ENCODE data around the gene MAP2K5.

Gene MAP2K5

GRCh38 chr15:67778968-67779548 lies 236.6 kb downstream of the MAP2K5 start:
- Mint-ChIP-seq H3K9me3 (no peaks in the 10 kb centered on the region), H3K4me1 (ENCODE audit: low read depth) (peaks cover 19% of the 10 kb centered on the region), H3K27ac (no peak overlapping the region), H3K4me3 (no peak overlapping the region), H3K36me3 (ENCODE audit: low read depth) (peaks cover 4% of the 10 kb centered on the region), H3K27me3 (no peaks in the 10 kb centered on the region)
- DNase-seq, result no peak

- Mint-ChIP-seq H3K27me3 (no peaks in the 10 kb centered on the region), H3K9me3 (no peaks in the 10 kb centered on the region), H3K27ac (no peak overlapping the region), H3K4me1 (ENCODE audit: low read depth) (peaks cover 25% of the 10 kb centered on the region), H3K4me3 (no peak overlapping the region), H3K36me3 (ENCODE audit: low read depth) (peaks cover 4% of the 10 kb centered on the region)
- DNase-seq, result no peak
These were observed 237.1 kb downstream of the MAP2K5 start for GRCh38 chr15:67779549-67780111.

DNA sequence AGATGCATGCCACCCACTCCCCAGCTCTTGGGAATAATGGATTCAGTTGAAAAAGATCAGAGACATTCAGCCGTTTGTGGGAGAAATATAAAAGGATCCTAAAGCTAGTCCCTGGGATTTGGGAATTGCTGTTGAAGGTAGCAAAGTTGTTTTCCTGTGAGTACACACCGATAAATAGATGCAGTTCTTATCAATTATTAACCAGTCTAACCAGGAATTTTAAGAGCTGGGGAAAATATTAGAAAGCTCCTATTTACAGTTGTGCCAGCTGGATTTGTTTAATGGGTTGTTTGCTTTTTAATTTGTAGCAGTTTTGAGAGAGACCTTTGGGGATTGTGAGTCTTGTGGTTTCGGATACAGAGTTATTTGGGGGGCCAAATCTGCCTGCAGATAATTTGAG lies 238.6 kb downstream of the MAP2K5 start:
- Mint-ChIP-seq H3K36me3 (ENCODE audit: low read depth) (no peaks in the 10 kb centered on the region), H3K4me1 (ENCODE audit: low read depth) (peaks cover 33% of the 10 kb centered on the region), H3K4me3 (no peak overlapping the region), H3K9me3 (no peaks in the 10 kb centered on the region), H3K27me3 (no peaks in the 10 kb centered on the region), H3K27ac (no peak overlapping the region)
- no peak for DNase-seq

DNA sequence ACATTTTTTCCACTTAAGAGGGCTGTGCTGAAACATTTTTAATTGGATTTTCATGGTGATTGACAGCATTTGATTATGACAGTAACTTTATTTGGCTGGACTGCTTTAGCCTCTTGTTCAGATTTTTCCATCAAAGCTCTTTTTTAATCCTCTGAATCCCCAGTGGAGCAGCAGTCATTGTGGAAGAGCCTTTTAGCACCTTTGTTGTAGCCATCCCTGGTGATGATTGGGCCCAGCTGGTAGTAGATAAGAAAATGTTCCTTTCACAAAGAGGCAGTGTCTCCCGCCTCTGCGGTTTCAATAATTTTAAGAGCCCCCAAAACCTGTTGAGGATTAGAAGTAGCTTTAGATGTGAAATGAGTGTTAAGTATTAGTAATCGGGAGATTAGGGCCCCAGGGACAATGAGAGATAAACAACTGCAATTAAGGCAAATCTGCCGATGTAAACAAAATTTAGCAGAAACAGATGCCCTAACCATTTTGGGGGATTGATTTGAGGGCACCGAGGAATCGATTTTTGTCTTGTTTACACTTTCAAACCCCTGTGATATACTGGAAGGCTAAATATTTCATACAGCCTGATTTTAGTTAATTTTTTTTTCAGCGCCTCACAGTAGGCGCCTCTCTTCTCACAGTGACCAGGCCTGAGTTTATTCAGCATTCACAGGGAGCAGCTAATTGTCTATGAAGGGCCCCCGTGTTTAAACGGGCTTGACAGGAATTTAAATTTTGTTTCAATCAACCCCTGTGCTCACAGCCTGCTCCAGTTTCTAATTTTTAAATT lies 239.6 kb downstream of the MAP2K5 start:
- Mint-ChIP-seq H3K27me3 (no peaks in the 10 kb centered on the region), H3K36me3 (ENCODE audit: low read depth) (no peaks in the 10 kb centered on the region), H3K4me3 (no peak overlapping the region), H3K9me3 (no peaks in the 10 kb centered on the region), H3K27ac (no peak overlapping the region), H3K4me1 (ENCODE audit: low read depth) (peaks cover 33% of the 10 kb centered on the region)
- no peak for DNase-seq

GRCh38 chr15:67782691-67782991 lies 240.1 kb downstream of the MAP2K5 start:
- DNase-seq, result no peak
- no peak overlapping the region for H3K27ac Mint-ChIP-seq
- no peaks in the 10 kb centered on the region for H3K27me3 Mint-ChIP-seq
- no peak overlapping the region for H3K4me3 Mint-ChIP-seq
- no peaks in the 10 kb centered on the region for H3K9me3 Mint-ChIP-seq
- H3K36me3 Mint-ChIP-seq (ENCODE audit: low read depth), result no peaks in the 10 kb centered on the region
- H3K4me1 Mint-ChIP-seq (ENCODE audit: low read depth), result peaks cover 33% of the 10 kb centered on the region

GRCh38 chr15:67783303-67783702 lies 240.8 kb downstream of the MAP2K5 start:
- Mint-ChIP-seq H3K4me3 (no peak overlapping the region), H3K27me3 (no peaks in the 10 kb centered on the region), H3K36me3 (ENCODE audit: low read depth) (no peaks in the 10 kb centered on the region), H3K4me1 (ENCODE audit: low read depth) (peaks cover 33% of the 10 kb centered on the region), H3K27ac (peak overlapping the region; percentile 68), H3K9me3 (no peaks in the 10 kb centered on the region)
- peak; percentile 42 for DNase-seq

DNA sequence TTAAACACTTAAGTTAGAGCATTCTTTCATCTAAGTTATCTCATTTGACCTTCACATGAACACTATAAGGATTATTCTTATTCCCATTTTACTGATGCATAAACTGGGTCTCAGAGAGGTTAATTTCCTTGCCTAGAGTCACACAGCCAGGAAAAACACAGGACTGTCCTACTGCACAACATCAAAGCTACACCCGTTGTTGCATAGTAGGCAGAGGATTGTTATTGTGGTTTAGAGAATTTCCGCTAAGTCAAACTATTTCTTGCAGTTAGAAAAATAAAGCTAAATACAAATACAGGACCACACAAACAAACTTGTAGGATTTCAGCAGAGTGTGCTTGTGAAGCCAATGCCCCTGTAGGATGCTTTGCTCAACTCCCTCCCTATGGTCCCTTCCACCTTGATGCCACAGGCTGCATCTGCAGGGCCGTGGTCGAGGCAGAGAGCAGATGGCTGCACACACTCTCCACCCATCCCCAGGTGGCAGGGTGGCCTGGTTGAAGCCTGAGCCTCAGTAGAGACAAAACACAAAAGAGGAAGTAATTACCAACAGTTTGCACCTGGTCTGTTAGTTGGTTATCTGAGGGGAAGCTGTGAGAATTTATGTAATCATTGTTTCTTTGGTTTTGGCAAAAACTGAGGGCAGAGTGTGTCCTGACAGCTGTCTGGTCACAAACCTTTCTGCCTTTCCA lies 241.7 kb downstream of the MAP2K5 start:
- Mint-ChIP-seq H3K9me3 (no peaks in the 10 kb centered on the region), H3K27ac (no peak overlapping the region), H3K36me3 (ENCODE audit: low read depth) (no peaks in the 10 kb centered on the region), H3K4me1 (ENCODE audit: low read depth) (peaks cover 33% of the 10 kb centered on the region), H3K27me3 (no peaks in the 10 kb centered on the region), H3K4me3 (no peak overlapping the region)
- no peak for DNase-seq

GRCh38 chr15:67784856-67785430 lies 242.4 kb downstream of the MAP2K5 start:
- Mint-ChIP-seq H3K4me1 (ENCODE audit: low read depth) (peaks cover 33% of the 10 kb centered on the region), H3K36me3 (ENCODE audit: low read depth) (peaks cover 2% of the 10 kb centered on the region), H3K27me3 (no peaks in the 10 kb centered on the region), H3K27ac (no peak overlapping the region), H3K4me3 (no peak overlapping the region), H3K9me3 (no peaks in the 10 kb centered on the region)
- no peak for DNase-seq

GRCh38 chr15:67785431-67785830 lies 242.9 kb downstream of the MAP2K5 start:
- no peak for DNase-seq
- no peak overlapping the region for H3K4me3 Mint-ChIP-seq
- peaks cover 3% of the 10 kb centered on the region for H3K36me3 Mint-ChIP-seq (ENCODE audit: low read depth)
- H3K27me3 Mint-ChIP-seq, result no peaks in the 10 kb centered on the region
- H3K4me1 Mint-ChIP-seq (ENCODE audit: low read depth), result peaks cover 33% of the 10 kb centered on the region
- no peaks in the 10 kb centered on the region for H3K9me3 Mint-ChIP-seq
- H3K27ac Mint-ChIP-seq, result no peak overlapping the region

GRCh38 chr15:67786646-67787045 lies 244.1 kb downstream of the MAP2K5 start:
- Mint-ChIP-seq H3K9me3 (no peaks in the 10 kb centered on the region), H3K27me3 (no peaks in the 10 kb centered on the region), H3K4me1 (ENCODE audit: low read depth) (peaks cover 33% of the 10 kb centered on the region), H3K4me3 (no peak overlapping the region), H3K36me3 (ENCODE audit: low read depth) (peaks cover 13% of the 10 kb centered on the region), H3K27ac (no peak overlapping the region)
- no peak for DNase-seq

DNA sequence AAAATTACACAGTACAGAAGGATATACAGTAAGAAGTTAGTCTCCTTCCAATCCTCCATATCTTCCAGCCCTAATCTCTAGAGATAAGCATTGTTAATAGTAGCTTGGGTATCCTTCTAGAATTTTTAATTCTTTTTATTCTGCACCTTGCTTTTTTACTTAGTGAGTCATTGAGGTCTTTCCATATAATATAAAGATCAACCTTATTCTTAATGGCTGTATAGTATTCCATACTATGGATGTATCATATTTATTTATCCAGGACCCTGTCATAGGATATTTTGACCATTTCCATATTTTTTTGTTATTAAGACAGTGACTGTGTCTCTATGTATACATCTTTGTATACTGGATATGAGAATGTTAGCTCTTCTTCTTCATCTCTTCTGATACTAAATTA lies 246.5 kb downstream of the MAP2K5 start:
- Mint-ChIP-seq H3K27me3 (no peaks in the 10 kb centered on the region), H3K4me1 (ENCODE audit: low read depth) (peaks cover 15% of the 10 kb centered on the region), H3K9me3 (peaks cover 3% of the 10 kb centered on the region), H3K27ac (no peak overlapping the region), H3K4me3 (no peak overlapping the region), H3K36me3 (ENCODE audit: low read depth) (peaks cover 29% of the 10 kb centered on the region)
- no peak for DNase-seq

- Mint-ChIP-seq H3K27ac (no peak overlapping the region), H3K4me3 (no peak overlapping the region), H3K9me3 (peaks cover 13% of the 10 kb centered on the region), H3K27me3 (no peaks in the 10 kb centered on the region), H3K36me3 (ENCODE audit: low read depth) (peaks cover 44% of the 10 kb centered on the region), H3K4me1 (ENCODE audit: low read depth) (peaks cover 7% of the 10 kb centered on the region)
- no peak for DNase-seq
These were observed 248.3 kb downstream of the MAP2K5 start for GRCh38 chr15:67790610-67791319.

- Mint-ChIP-seq H3K27me3 (no peaks in the 10 kb centered on the region), H3K9me3 (peaks cover 13% of the 10 kb centered on the region), H3K4me1 (ENCODE audit: low read depth) (peaks cover 7% of the 10 kb centered on the region), H3K27ac (no peak overlapping the region), H3K4me3 (no peak overlapping the region), H3K36me3 (ENCODE audit: low read depth) (peaks cover 50% of the 10 kb centered on the region)
- DNase-seq, result no peak
These were observed 249.9 kb downstream of the MAP2K5 start for GRCh38 chr15:67792250-67792942.

All from activated T-cell treated with anti-CD3 and anti-CD28 coated beads, Interleukin-2, amount 50 U/mL, for 24 hours (primary cell).